Measurements from ENCODE around the gene HS3ST1.

Gene HS3ST1

GRCh38 chr4:11428231-11428898 is at the start of gene HS3ST1:
TSS of gene HS3ST1 (minus strand) at chr4:11428894. CDS start at chr4:11400005, 28,889 bp downstream.
- intact Hi-C loops (cut with DNase I): no loop called here
- DNase-seq: peak in 1 of 42 donors; percentile 3

- intact Hi-C loops (cut with DNase I): no loop called here
- no peak for DNase-seq
Observed at GRCh38 chr4:11475871-11476270, 47.2 kb upstream of the HS3ST1 start.

GRCh38 chr4:11474146-11474545 is 45.5 kb upstream of the HS3ST1 start:
- DNase-seq: no peak
- intact Hi-C loops (cut with DNase I): no loop called here

- DNase-seq: no peak
- intact Hi-C loops (cut with DNase I): no loop called here
Observed at GRCh38 chr4:11472535-11472934, 43.8 kb upstream of the HS3ST1 start.

GRCh38 chr4:11471618-11472017 is 42.9 kb upstream of the HS3ST1 start:
- peak in 2 of 42 donors; percentile 6 to 9 for DNase-seq
- intact Hi-C loops (cut with DNase I): no loop called here

- no peak for DNase-seq
- intact Hi-C loops (cut with DNase I): no loop called here
Observed at GRCh38 chr4:11471046-11471441, 42.4 kb upstream of the HS3ST1 start.

- no peak for DNase-seq
- intact Hi-C loops (cut with DNase I): no loop called here
Observed at GRCh38 chr4:11470438-11471045, 41.8 kb upstream of the HS3ST1 start.

- no peak for DNase-seq
- intact Hi-C loops (cut with DNase I): no loop called here
Observed at GRCh38 chr4:11469650-11470437, 41.1 kb upstream of the HS3ST1 start.

GRCh38 chr4:11468901-11469300 is 40.2 kb upstream of the HS3ST1 start:
- intact Hi-C loops (cut with DNase I): no loop called here
- DNase-seq: no peak

GRCh38 chr4:11467931-11468330 is 39.2 kb upstream of the HS3ST1 start:
- intact Hi-C loops (cut with DNase I): no loop called here
- no peak for DNase-seq

- intact Hi-C loops (cut with DNase I): no loop called here
- no peak for DNase-seq
Observed at GRCh38 chr4:11463707-11464106, 35.0 kb upstream of the HS3ST1 start.

- no peak for DNase-seq
Observed at GRCh38 chr4:11456401-11456800, 27.7 kb upstream of the HS3ST1 start.

GRCh38 chr4:11455201-11455835 is 26.6 kb upstream of the HS3ST1 start:
- intact Hi-C loops (cut with DNase I): no loop called here
- no peak for DNase-seq

More at GRCh38 chr4:11456401-11456800, 27.7 kb upstream of the HS3ST1 start:
- intact Hi-C loops (cut with DNase I): no loop called here

GRCh38 chr4:11451716-11452115 is 23.0 kb upstream of the HS3ST1 start:
- intact Hi-C loops (cut with DNase I): no loop called here
- no peak for DNase-seq

- no peak for DNase-seq
Observed at GRCh38 chr4:11446155-11446811, 17.6 kb upstream of the HS3ST1 start.

GRCh38 chr4:11441194-11441556 is 12.5 kb upstream of the HS3ST1 start:
- DNase-seq: no peak
- intact Hi-C loops (cut with DNase I): no loop called here

More at GRCh38 chr4:11446155-11446811, 17.6 kb upstream of the HS3ST1 start:
- intact Hi-C loops (cut with DNase I): no loop called here

GRCh38 chr4:11440481-11441193 is 11.9 kb upstream of the HS3ST1 start:
- DNase-seq: no peak
- intact Hi-C loops (cut with DNase I): no loop called here

GRCh38 chr4:11439836-11440235 is 11.1 kb upstream of the HS3ST1 start:
- intact Hi-C loops (cut with DNase I): no loop called here

GRCh38 chr4:11438647-11439046 is 10.0 kb upstream of the HS3ST1 start:
- DNase-seq: no peak
- intact Hi-C loops (cut with DNase I): no loop called here

More at GRCh38 chr4:11439836-11440235, 11.1 kb upstream of the HS3ST1 start:
- DNase-seq: no peak
